ENCODE results near the gene ACAA2.
A peak's percentile ranks its signal among the peaks of the same experiment; 100 is the strongest.
"Not testable (repeated sequence)": the region's sequence is repeated elsewhere in the genome, so short reads cannot be mapped to it uniquely, and the experiment has no call there.

Gene ACAA2

GRCh38 chr18:49832221-49832647 is 18.9 kb upstream of the ACAA2 start:
- Histone ChIP-seq H3K9me3 (replicated peaks; ENCODE audit: low read length) (no peaks in the 10 kb centered on the region), H3K4me3 (ENCODE audit: low read length) (no peak overlapping the region), H3K27me3 (ENCODE audit: control insufficient read depth, insufficient read depth, low read length) (no peaks in the 10 kb centered on the region), H3K4me1 (ENCODE audit: control insufficient read depth, insufficient read depth, low read length) (peaks cover 7% of the 10 kb centered on the region), H3K4me2 (ENCODE audit: low read length) (no peak overlapping the region), H3K36me3 (ENCODE audit: insufficient read depth, low read length) (no peaks in the 10 kb centered on the region), H3K9ac (ENCODE audit: low read depth, low read length) (no peak overlapping the region)

GRCh38 chr18:49827996-49828395 is 14.7 kb upstream of the ACAA2 start:
- no peaks in the 10 kb centered on the region for H3K4me1 ChIP-seq (ENCODE audit: control insufficient read depth, insufficient read depth, low read length)

GRCh38 chr18:49819823-49820671 is 6.7 kb upstream of the ACAA2 start:
- Histone ChIP-seq H3K4me3 (ENCODE audit: low read length) (no peak overlapping the region), H3K4me2 (ENCODE audit: low read length) (no peak overlapping the region), H3K27me3 (ENCODE audit: control insufficient read depth, insufficient read depth, low read length) (no peaks in the 10 kb centered on the region), H3K4me1 (ENCODE audit: control insufficient read depth, insufficient read depth, low read length) (no peaks in the 10 kb centered on the region), H3K9me3 (replicated peaks; ENCODE audit: low read length) (no peaks in the 10 kb centered on the region), H3K36me3 (ENCODE audit: insufficient read depth, low read length) (no peaks in the 10 kb centered on the region), H3K9ac (ENCODE audit: low read depth, low read length) (no peak overlapping the region)

More at GRCh38 chr18:49827996-49828395, 14.7 kb upstream of the ACAA2 start:
- Histone ChIP-seq H3K27me3 (ENCODE audit: control insufficient read depth, insufficient read depth, low read length) (no peaks in the 10 kb centered on the region), H3K36me3 (ENCODE audit: insufficient read depth, low read length) (no peaks in the 10 kb centered on the region), H3K4me2 (ENCODE audit: low read length) (no peak overlapping the region), H3K9me3 (replicated peaks; ENCODE audit: low read length) (no peaks in the 10 kb centered on the region), H3K9ac (ENCODE audit: low read depth, low read length) (no peak overlapping the region), H3K4me3 (ENCODE audit: low read length) (no peak overlapping the region)

- no peaks in the 10 kb centered on the region for H3K27me3 ChIP-seq (ENCODE audit: control insufficient read depth, insufficient read depth, low read length)
- no peaks in the 10 kb centered on the region for H3K9me3 ChIP-seq (replicated peaks; ENCODE audit: low read length)
- no peaks in the 10 kb centered on the region for H3K4me1 ChIP-seq (ENCODE audit: control insufficient read depth, insufficient read depth, low read length)
- no peak overlapping the region for H3K4me2 ChIP-seq (ENCODE audit: low read length)
- H3K36me3 ChIP-seq (ENCODE audit: insufficient read depth, low read length) = no peaks in the 10 kb centered on the region
- no peak overlapping the region for H3K4me3 ChIP-seq (ENCODE audit: low read length)
- no peak overlapping the region for H3K9ac ChIP-seq (ENCODE audit: low read depth, low read length)
These were observed 5.8 kb upstream of the ACAA2 start for GRCh38 chr18:49819071-49819662.

- Histone ChIP-seq H3K4me3 (ENCODE audit: low read length) (no peak overlapping the region), H3K4me1 (ENCODE audit: control insufficient read depth, insufficient read depth, low read length) (no peaks in the 10 kb centered on the region), H3K9ac (ENCODE audit: low read depth, low read length) (no peak overlapping the region), H3K4me2 (ENCODE audit: low read length) (no peak overlapping the region), H3K27me3 (ENCODE audit: control insufficient read depth, insufficient read depth, low read length) (no peaks in the 10 kb centered on the region), H3K9me3 (replicated peaks; ENCODE audit: low read length) (no peaks in the 10 kb centered on the region), H3K36me3 (ENCODE audit: insufficient read depth, low read length) (no peaks in the 10 kb centered on the region)
These were observed 4.6 kb upstream of the ACAA2 start for GRCh38 chr18:49817947-49818346.

- no peaks in the 10 kb centered on the region for H3K27me3 ChIP-seq (ENCODE audit: control insufficient read depth, insufficient read depth, low read length)
- no peaks in the 10 kb centered on the region for H3K36me3 ChIP-seq (ENCODE audit: insufficient read depth, low read length)
- H3K9me3 ChIP-seq (replicated peaks; ENCODE audit: low read length) = no peaks in the 10 kb centered on the region
- H3K4me2 ChIP-seq (ENCODE audit: low read length) = no peak overlapping the region
- H3K4me1 ChIP-seq (ENCODE audit: control insufficient read depth, insufficient read depth, low read length) = peaks cover 16% of the 10 kb centered on the region
- no peak overlapping the region for H3K9ac ChIP-seq (ENCODE audit: low read depth, low read length)
- H3K4me3 ChIP-seq (ENCODE audit: low read length) = no peak overlapping the region
These were observed 2.6 kb upstream of the ACAA2 start for GRCh38 chr18:49815927-49816326.

- peak overlapping the region; percentile 98 for H3K9ac ChIP-seq (ENCODE audit: low read depth, low read length)
- peak overlapping the region; percentile 92 for H3K4me2 ChIP-seq (ENCODE audit: low read length)
- no peaks in the 10 kb centered on the region for H3K36me3 ChIP-seq (ENCODE audit: insufficient read depth, low read length)
- no peaks in the 10 kb centered on the region for H3K27me3 ChIP-seq (ENCODE audit: control insufficient read depth, insufficient read depth, low read length)
- H3K4me1 ChIP-seq (ENCODE audit: control insufficient read depth, insufficient read depth, low read length) = peaks cover 17% of the 10 kb centered on the region
- peaks cover 4% of the 10 kb centered on the region for H3K9me3 ChIP-seq (replicated peaks; ENCODE audit: low read length)
- peak overlapping the region; percentile 99 for H3K4me3 ChIP-seq (ENCODE audit: low read length)
These were observed 790 bp upstream of the ACAA2 start for GRCh38 chr18:49814147-49814499.

GRCh38 chr18:49813069-49813318 is 339 bp downstream of the ACAA2 start:
- H3K4me1 ChIP-seq (ENCODE audit: control insufficient read depth, insufficient read depth, low read length) = peaks cover 17% of the 10 kb centered on the region
- H3K27me3 ChIP-seq (ENCODE audit: control insufficient read depth, insufficient read depth, low read length) = no peaks in the 10 kb centered on the region
- H3K9me3 ChIP-seq (replicated peaks; ENCODE audit: low read length) = peaks cover 4% of the 10 kb centered on the region
- peak overlapping the region; percentile 98 for H3K9ac ChIP-seq (ENCODE audit: low read depth, low read length)
- H3K4me3 ChIP-seq (ENCODE audit: low read length) = peak overlapping the region; percentile 99
- peak overlapping the region; percentile 92 for H3K4me2 ChIP-seq (ENCODE audit: low read length)
- H3K36me3 ChIP-seq (ENCODE audit: insufficient read depth, low read length) = no peaks in the 10 kb centered on the region

GRCh38 chr18:49812286-49813068 is 856 bp downstream of the ACAA2 start:
- Histone ChIP-seq H3K27me3 (ENCODE audit: control insufficient read depth, insufficient read depth, low read length) (no peaks in the 10 kb centered on the region), H3K4me2 (ENCODE audit: low read length) (peak overlapping the region; percentile 92), H3K36me3 (ENCODE audit: insufficient read depth, low read length) (no peaks in the 10 kb centered on the region), H3K4me1 (ENCODE audit: control insufficient read depth, insufficient read depth, low read length) (peaks cover 17% of the 10 kb centered on the region), H3K4me3 (ENCODE audit: low read length) (peak overlapping the region; percentile 99), H3K9me3 (replicated peaks; ENCODE audit: low read length) (peaks cover 4% of the 10 kb centered on the region), H3K9ac (ENCODE audit: low read depth, low read length) (peak overlapping the region; percentile 98)

- H3K9me3 ChIP-seq (replicated peaks; ENCODE audit: low read length) = peaks cover 4% of the 10 kb centered on the region
- H3K27me3 ChIP-seq (ENCODE audit: control insufficient read depth, insufficient read depth, low read length) = no peaks in the 10 kb centered on the region
- H3K4me3 ChIP-seq (ENCODE audit: low read length) = peak overlapping the region; percentile 54
- peaks cover 17% of the 10 kb centered on the region for H3K4me1 ChIP-seq (ENCODE audit: control insufficient read depth, insufficient read depth, low read length)
- no peaks in the 10 kb centered on the region for H3K36me3 ChIP-seq (ENCODE audit: insufficient read depth, low read length)
- H3K4me2 ChIP-seq (ENCODE audit: low read length) = peak overlapping the region; percentile 92
- peak overlapping the region; percentile 98 for H3K9ac ChIP-seq (ENCODE audit: low read depth, low read length)
These were observed 2.0 kb downstream of the ACAA2 start for GRCh38 chr18:49811151-49811938.

GRCh38 chr18:49808553-49809191 is 4.7 kb downstream of the ACAA2 start:
- H3K9me3 ChIP-seq (replicated peaks; ENCODE audit: low read length); H3K36me3 ChIP-seq (ENCODE audit: insufficient read depth, low read length); H3K9ac ChIP-seq (ENCODE audit: low read depth, low read length); H3K27me3 ChIP-seq (ENCODE audit: control insufficient read depth, insufficient read depth, low read length); H3K4me3 ChIP-seq (ENCODE audit: low read length); H3K4me2 ChIP-seq (ENCODE audit: low read length): not testable (repeated sequence)
- H3K4me1 ChIP-seq (ENCODE audit: control insufficient read depth, insufficient read depth, low read length) = peaks cover 17% of the 10 kb centered on the region

All from skeletal muscle satellite cell (primary cell).